Endothelial cell of umbilical vein (primary cell): ENCODE results near the gene EIF3K.

Experiments used
- FOS ChIP-seq: IDR thresholded peaks from 2 replicates; pipeline ENCODE4 v1.6.1; 2011; ENCODE audit warnings: mild to moderate bottlenecking, low read length, moderate library complexity, borderline replicate concordance; ENCODE audit not compliant: insufficient read depth
- GATA2 ChIP-seq: IDR thresholded peaks from 2 replicates; pipeline ENCODE4 v1.7.0; 2011; ENCODE audit warnings: low read depth, mild to moderate bottlenecking, moderate library complexity, mixed read lengths, low read length; ENCODE audit not compliant: insufficient read length, insufficient read depth
- POLR2A ChIP-seq: IDR thresholded peaks from 2 replicates; pipeline ENCODE4 v1.6.1; 2012; ENCODE audit warnings: low read depth, mild to moderate bottlenecking, control low read depth, low read length
- TF ChIP-seq, protein P1 (sequence below), 2 donors: IDR thresholded peaks; 1 replicate in 1 of 2; 2 replicates in 1 of 2; pipeline ENCODE4 v1.5.1; 2011; ENCODE audit warnings: low read length in 2 of 2, mild to moderate bottlenecking in 2 of 2, moderate library complexity in 2 of 2, control low read depth in 1 of 2, inconsistent platforms in 1 of 2, low read depth in 1 of 2; ENCODE audit not compliant: insufficient read depth in 1 of 2; ENCODE audit errors: extremely low read depth in 1 of 2
- TF ChIP-seq, protein P2 (sequence below): IDR thresholded peaks from 2 replicates; pipeline ENCODE4 v1.6.1; 2011; ENCODE audit not compliant: insufficient read depth, insufficient read length

DNA sequence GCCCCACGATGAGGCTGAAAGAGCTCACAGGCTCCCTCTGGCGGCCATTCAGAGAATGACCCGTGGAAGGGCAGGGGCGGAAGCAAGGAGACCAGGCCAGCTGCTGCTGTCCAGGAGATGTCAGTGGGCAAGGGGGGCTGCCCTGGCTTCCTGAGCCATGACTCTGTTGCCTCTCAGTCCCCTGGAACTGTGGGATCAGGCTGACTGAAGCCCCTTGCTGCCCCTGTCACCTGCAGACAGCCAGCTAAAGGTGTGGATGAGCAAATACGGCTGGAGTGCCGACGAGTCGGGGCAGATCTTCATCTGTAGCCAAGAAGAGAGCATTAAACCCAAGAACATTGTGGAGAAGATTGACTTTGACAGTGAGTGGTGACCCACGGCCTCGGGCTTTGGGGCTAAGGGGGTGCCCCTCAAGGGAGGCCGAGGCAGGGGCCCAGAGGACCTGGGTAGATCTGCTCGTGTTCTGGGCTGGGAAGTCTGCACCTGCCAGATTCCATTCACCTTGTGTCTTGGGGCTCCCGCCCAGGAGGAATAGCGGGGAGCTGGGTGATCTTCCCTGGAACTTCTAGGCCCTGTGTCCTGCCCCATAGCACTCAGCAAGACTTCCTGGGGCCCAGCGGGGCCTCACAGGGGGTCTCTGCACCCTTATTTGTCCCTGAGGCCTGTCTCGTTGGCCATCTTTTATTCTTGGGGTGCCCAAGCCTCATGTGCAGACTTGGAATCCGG is 15.9 kb downstream of the EIF3K start:
- TF ChIP-seq, protein P1, sequence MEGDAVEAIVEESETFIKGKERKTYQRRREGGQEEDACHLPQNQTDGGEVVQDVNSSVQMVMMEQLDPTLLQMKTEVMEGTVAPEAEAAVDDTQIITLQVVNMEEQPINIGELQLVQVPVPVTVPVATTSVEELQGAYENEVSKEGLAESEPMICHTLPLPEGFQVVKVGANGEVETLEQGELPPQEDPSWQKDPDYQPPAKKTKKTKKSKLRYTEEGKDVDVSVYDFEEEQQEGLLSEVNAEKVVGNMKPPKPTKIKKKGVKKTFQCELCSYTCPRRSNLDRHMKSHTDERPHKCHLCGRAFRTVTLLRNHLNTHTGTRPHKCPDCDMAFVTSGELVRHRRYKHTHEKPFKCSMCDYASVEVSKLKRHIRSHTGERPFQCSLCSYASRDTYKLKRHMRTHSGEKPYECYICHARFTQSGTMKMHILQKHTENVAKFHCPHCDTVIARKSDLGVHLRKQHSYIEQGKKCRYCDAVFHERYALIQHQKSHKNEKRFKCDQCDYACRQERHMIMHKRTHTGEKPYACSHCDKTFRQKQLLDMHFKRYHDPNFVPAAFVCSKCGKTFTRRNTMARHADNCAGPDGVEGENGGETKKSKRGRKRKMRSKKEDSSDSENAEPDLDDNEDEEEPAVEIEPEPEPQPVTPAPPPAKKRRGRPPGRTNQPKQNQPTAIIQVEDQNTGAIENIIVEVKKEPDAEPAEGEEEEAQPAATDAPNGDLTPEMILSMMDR (IDR thresholded peaks at IDR 0.05; ENCODE audit: extremely low read depth in 1 of 2, insufficient read depth in 1 of 2, low read depth in 1 of 2, low read length in 2 of 2) = peak; percentile 90 to 93
- TF ChIP-seq, protein P2, sequence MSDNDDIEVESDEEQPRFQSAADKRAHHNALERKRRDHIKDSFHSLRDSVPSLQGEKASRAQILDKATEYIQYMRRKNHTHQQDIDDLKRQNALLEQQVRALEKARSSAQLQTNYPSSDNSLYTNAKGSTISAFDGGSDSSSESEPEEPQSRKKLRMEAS = no peak
- TF ChIP-seq POLR2A (no peak), GATA2 (no peak), FOS (no peak)
